H1 (cell line): ENCODE results near the gene TSPAN5. TPM values are rescaled to one million over a fixed set of nuclear protein-coding genes. Genes with fewer than 3 reads are reported as not detected.

ENCODE experiments used
- CTCF ChIA-PET: fragments of 300-600 bp; sonication (Branson Sonifier 250); formaldehyde crosslinking; loops from one replicate; lab custom pipeline; 2021; ENCODE audit not compliant: partially characterized antibody; lab: Charles Lee
- POLR2A ChIA-PET: fragments of 300-600 bp; sonication (Branson Sonifier 250); formaldehyde crosslinking; loops from one replicate; lab custom pipeline; 2021; ENCODE audit warnings: inconsistent platforms; ENCODE audit not compliant: partially characterized antibody; lab: Charles Lee
- DNase-seq, 2 experiments: peaks; one replicate each; pipeline versions ENCODE4 v3.0.0 to v3.0.0-alpha.2; 2010 to 2022; ENCODE audit warnings: low spot score in 2 of 2, low read depth in 1 of 2, mixed read lengths in 1 of 2
- FAIRE-seq: peaks from 2 replicates; lab custom pipeline; 2011; peaks lifted over from hg19 to GRCh38; lab: Jason Lieb, UNC
- H2AFZ ChIP-seq: 2 replicates; pipeline ENCODE4 v1.8.1; 2012; ENCODE audit warnings: low read length, inconsistent platforms
- H2AK5ac ChIP-seq: 2 replicates; pipeline ENCODE4 v1.6.1; 2013; ENCODE audit warnings: low read depth, low read length
- H2BK120ac ChIP-seq: replicated peaks from 2 replicates; pipeline ENCODE3; 2013; ENCODE audit warnings: low read depth, low read length, inconsistent platforms
- H2BK12ac ChIP-seq: 2 replicates; pipeline ENCODE4 v1.6.1; 2013; ENCODE audit warnings: low read depth, low read length
- H2BK15ac ChIP-seq: 2 replicates; pipeline ENCODE4 v1.6.1; 2013; ENCODE audit warnings: low read length
- H2BK20ac ChIP-seq: 2 replicates; pipeline ENCODE4 v1.6.1; 2013; ENCODE audit warnings: low read length
- H2BK5ac ChIP-seq: 2 replicates; pipeline ENCODE4 v1.6.1; 2013; ENCODE audit warnings: low read depth, low read length
- H3K14ac ChIP-seq: 2 replicates; pipeline ENCODE4 v1.6.1; 2013; ENCODE audit warnings: inconsistent platforms; ENCODE audit not compliant: insufficient read length
- H3K18ac ChIP-seq: 2 replicates; pipeline ENCODE4 v1.6.1; 2013; ENCODE audit warnings: low read length; ENCODE audit errors: extremely low read depth
- H3K23ac ChIP-seq: 2 replicates; pipeline ENCODE4 v1.6.1; 2013; ENCODE audit warnings: inconsistent platforms; ENCODE audit not compliant: insufficient read length
- H3K23me2 ChIP-seq: 2 replicates; pipeline ENCODE4 v1.6.1; 2013; ENCODE audit warnings: low read depth, low read length
- H3K27ac ChIP-seq: 2 replicates; pipeline ENCODE4 v1.6.1; 2011; ENCODE audit warnings: low read depth, low read length, inconsistent platforms
- H3K27me3 ChIP-seq, 4 experiments: replicated peaks in 1 of 4; 1 replicate in 1 of 4; 2 replicates in 3 of 4; pipeline versions ENCODE4 v1.6.1 to v1.8.1; 2011 to 2013; ENCODE audit warnings: low read length in 3 of 4, mild to moderate bottlenecking in 3 of 4, inconsistent platforms in 2 of 4, mixed read lengths in 2 of 4, moderate library complexity in 1 of 4; ENCODE audit not compliant: control insufficient read depth in 3 of 4, insufficient read depth in 3 of 4; ENCODE audit errors: extremely low read depth in 1 of 4
- H3K36me3 ChIP-seq, 4 experiments: 2 replicates each; pipeline versions ENCODE4 v1.6.1 to v1.8.1; 2011 to 2013; ENCODE audit warnings: mild to moderate bottlenecking in 4 of 4, low read length in 3 of 4, moderate library complexity in 2 of 4, control low read depth in 1 of 4, inconsistent platforms in 1 of 4; ENCODE audit not compliant: insufficient read depth in 4 of 4, control insufficient read depth in 2 of 4
- H3K4ac ChIP-seq: replicated peaks from 2 replicates; pipeline ENCODE3; 2013; ENCODE audit warnings: low read length, low read depth, mixed read lengths, inconsistent platforms; ENCODE audit not compliant: insufficient read length
- H3K4me1 ChIP-seq, 4 experiments: replicated peaks in 1 of 4; 1 replicate in 1 of 4; 2 replicates in 3 of 4; pipeline versions ENCODE4 v1.6.1 to v1.8.1; 2011 to 2013; ENCODE audit warnings: low read length in 3 of 4, inconsistent platforms in 2 of 4, mixed read lengths in 1 of 4; ENCODE audit not compliant: insufficient read depth in 4 of 4, control insufficient read depth in 3 of 4
- H3K4me2 ChIP-seq, 2 experiments: 2 replicates each; pipeline versions ENCODE4 v1.6.1 to v1.8.1; 2011 to 2013; ENCODE audit warnings: low read depth in 2 of 2, low read length in 2 of 2, control low read depth in 1 of 2, inconsistent platforms in 1 of 2, mild to moderate bottlenecking in 1 of 2; ENCODE audit not compliant: insufficient read depth in 1 of 2
- H3K4me3 ChIP-seq, 4 experiments: fragments of 200-600, 300-600 bp in 1 of 4; sonication (generic), shearing (Covaris generic), sonication (Bioruptor Twin) in 1 of 4; 2 replicates each; pipeline versions ENCODE4 v1.5.1 to v1.8.1; 2011 to 2016; ENCODE audit warnings: low read length in 4 of 4, low read depth in 3 of 4, control low read depth in 2 of 4, inconsistent platforms in 2 of 4, mild to moderate bottlenecking in 2 of 4, mixed read lengths in 1 of 4, moderate library complexity in 1 of 4; ENCODE audit not compliant: insufficient read depth in 2 of 4; ENCODE audit errors: extremely low read depth in 1 of 4
- H3K56ac ChIP-seq: replicated peaks from 2 replicates; pipeline ENCODE3; 2013; ENCODE audit warnings: low read depth, mild to moderate bottlenecking, mixed read lengths, low read length, inconsistent platforms; ENCODE audit not compliant: insufficient read length
- H3K79me1 ChIP-seq: 2 replicates; pipeline ENCODE4 v1.6.1; 2013; ENCODE audit warnings: low read depth, low read length, control low read depth
- H3K79me2 ChIP-seq, 2 experiments: 2 replicates each; pipeline versions ENCODE4 v1.6.1 to v1.8.1; 2012 to 2013; ENCODE audit warnings: low read length in 2 of 2, mild to moderate bottlenecking in 2 of 2, inconsistent platforms in 1 of 2; ENCODE audit not compliant: insufficient read depth in 2 of 2, control insufficient read depth in 1 of 2
- H3K9ac ChIP-seq, 4 experiments: replicated peaks in 1 of 4; 1 replicate in 1 of 4; 2 replicates in 3 of 4; pipeline versions ENCODE4 v1.6.1 to v1.8.1; 2011 to 2013; ENCODE audit warnings: low read depth in 3 of 4, low read length in 3 of 4, control low read depth in 2 of 4, mild to moderate bottlenecking in 2 of 4, moderate library complexity in 2 of 4, inconsistent platforms in 1 of 4; ENCODE audit errors: extremely low read depth in 1 of 4
- H3K9me3 ChIP-seq, 2 experiments: 2 replicates each; pipeline versions ENCODE4 v1.6.1 to v1.8.1; 2012 to 2013; ENCODE audit warnings: mild to moderate bottlenecking in 2 of 2, moderate library complexity in 2 of 2, control low read depth in 1 of 2, inconsistent platforms in 1 of 2, low read depth in 1 of 2, low read length in 1 of 2, mixed read lengths in 1 of 2; ENCODE audit not compliant: insufficient read depth in 2 of 2
- H4K20me1 ChIP-seq, 2 experiments: replicated peaks in 1 of 2; 2 replicates each; pipeline versions ENCODE3 to v1.8.1; 2011 to 2013; ENCODE audit warnings: inconsistent platforms in 2 of 2, low read length in 2 of 2, mild to moderate bottlenecking in 1 of 2; ENCODE audit not compliant: insufficient read depth in 2 of 2, control insufficient read depth in 1 of 2
- H4K5ac ChIP-seq: 2 replicates; pipeline ENCODE4 v1.6.1; 2013; ENCODE audit warnings: low read length, low read depth, mixed read lengths, inconsistent platforms; ENCODE audit not compliant: insufficient read length
- H4K8ac ChIP-seq: 2 replicates; pipeline ENCODE4 v1.8.0; 2013; ENCODE audit warnings: mild to moderate bottlenecking, moderate library complexity, low read length, inconsistent platforms; ENCODE audit not compliant: insufficient read depth; ENCODE audit errors: extremely low read depth
- H4K91ac ChIP-seq: replicated peaks from 2 replicates; pipeline ENCODE3; 2013; ENCODE audit warnings: low read length, mixed read lengths, inconsistent platforms; ENCODE audit not compliant: insufficient read length
- CEBPB ChIP-seq: IDR thresholded peaks from 2 replicates; pipeline ENCODE4 v1.6.1; 2012; ENCODE audit warnings: low read depth, low read length
- CHD2 ChIP-seq: IDR thresholded peaks from 2 replicates; pipeline ENCODE4 v1.6.1; 2012; ENCODE audit warnings: low read length, improper control_type of control experiment
- MAFK ChIP-seq: IDR thresholded peaks from 2 replicates; pipeline ENCODE4 v1.6.1; 2012; ENCODE audit warnings: low read depth, mild to moderate bottlenecking, improper control_type of control experiment, low read length
- POLR2A ChIP-seq, 2 experiments: IDR thresholded peaks; 1 replicate in 1 of 2; 2 replicates in 1 of 2; pipeline ENCODE4 v1.6.1; 2011; ENCODE audit warnings: low read depth in 2 of 2, low read length in 2 of 2, mild to moderate bottlenecking in 2 of 2; ENCODE audit errors: control extremely low read depth in 1 of 2
- RBBP5 ChIP-seq: IDR thresholded peaks from 2 replicates; pipeline ENCODE4 v1.7.1; 2012; ENCODE audit warnings: low read depth, mild to moderate bottlenecking, inconsistent platforms, low read length, moderate library complexity, borderline replicate concordance
- RNF2 ChIP-seq: fragments of 200-900, 300-1000 bp; sonication (generic); IDR thresholded peaks from 2 replicates; pipeline ENCODE4 v1.7.1; 2016; ENCODE audit warnings: borderline replicate concordance, low read depth, mild to moderate bottlenecking, antibody characterized with exemption, low read length; ENCODE audit not compliant: poor library complexity, severe bottlenecking; ENCODE audit errors: missing control alignments
- SP4 ChIP-seq: IDR thresholded peaks from 2 replicates; pipeline ENCODE4 v1.6.1; 2012; ENCODE audit warnings: low read length, inconsistent platforms
- SUZ12 ChIP-seq: fragments of 200-600 bp; sonication (generic); IDR thresholded peaks from 2 replicates; pipeline ENCODE4 v1.6.1; 2012; ENCODE audit warnings: mild to moderate bottlenecking, inconsistent platforms, low read length, moderate library complexity, mixed read lengths
- TAF1 ChIP-seq: IDR thresholded peaks from 2 replicates; pipeline ENCODE4 v1.6.1; 2011; ENCODE audit warnings: mild to moderate bottlenecking, low read depth, low read length
- TAF7 ChIP-seq: optimal IDR thresholded peaks from 2 replicates; pipeline ENCODE3; 2011; ENCODE audit warnings: low read depth, mild to moderate bottlenecking, inconsistent platforms, low read length, moderate library complexity, borderline replicate concordance
- WGBS, 2 experiments: shearing (Covaris generic) in 1 of 2; methylation state at CpG; one replicate each; pipeline versions ENCODE4 v1.1.6 to v1.1.7; 2013 to 2015; ENCODE audit warnings: low lambda C conversion rate in 2 of 2, mixed read lengths in 2 of 2, inconsistent platforms in 1 of 2, low coverage in 1 of 2, missing lambda C conversion rate in 1 of 2; ENCODE audit not compliant: insufficient replicate concordance in 2 of 2, insufficient coverage in 1 of 2, insufficient read length in 1 of 2; ENCODE audit errors: extremely low coverage in 1 of 2, missing lambda C conversion rate in 1 of 2; 5-methylcytosine and 5-hydroxymethylcytosine counted together
- polyA plus RNA-seq, 7 experiments: library from polyadenylated mRNA; depleted of rRNA in 3 of 7; stranded (reverse) in 5 of 7; unstranded in 2 of 7; fragments of >200 nt in 5 of 7; fragments of 200-250 nt in 2 of 7; gene quantifications; 1 replicate in 5 of 7; 2 replicates in 1 of 7; 4 replicates in 1 of 7; pipeline versions ENCODE4 v1.2.1 to v1.2.3, GENCODE V29; 2011 to 2013; ENCODE audit warnings: missing spikeins in 2 of 7, mixed read lengths in 2 of 7
- total RNA-seq: library from RNA; stranded (reverse); fragmentation: NEBNext Ultra II Directional; extraction: Animal tissue kit (Norgen Biotek cat#: 25700); gene quantifications from 2 replicates; pipeline ENCODE4 v1.2.1, GENCODE V29; 2021

TSPAN5 gene
- total and polyA plus RNA-seq, 2 of the 8 experiments (the other 6 are each of a cell fraction or from before 2014, with no cell fraction given), result 17.6 to 21.2 TPM

DNA sequence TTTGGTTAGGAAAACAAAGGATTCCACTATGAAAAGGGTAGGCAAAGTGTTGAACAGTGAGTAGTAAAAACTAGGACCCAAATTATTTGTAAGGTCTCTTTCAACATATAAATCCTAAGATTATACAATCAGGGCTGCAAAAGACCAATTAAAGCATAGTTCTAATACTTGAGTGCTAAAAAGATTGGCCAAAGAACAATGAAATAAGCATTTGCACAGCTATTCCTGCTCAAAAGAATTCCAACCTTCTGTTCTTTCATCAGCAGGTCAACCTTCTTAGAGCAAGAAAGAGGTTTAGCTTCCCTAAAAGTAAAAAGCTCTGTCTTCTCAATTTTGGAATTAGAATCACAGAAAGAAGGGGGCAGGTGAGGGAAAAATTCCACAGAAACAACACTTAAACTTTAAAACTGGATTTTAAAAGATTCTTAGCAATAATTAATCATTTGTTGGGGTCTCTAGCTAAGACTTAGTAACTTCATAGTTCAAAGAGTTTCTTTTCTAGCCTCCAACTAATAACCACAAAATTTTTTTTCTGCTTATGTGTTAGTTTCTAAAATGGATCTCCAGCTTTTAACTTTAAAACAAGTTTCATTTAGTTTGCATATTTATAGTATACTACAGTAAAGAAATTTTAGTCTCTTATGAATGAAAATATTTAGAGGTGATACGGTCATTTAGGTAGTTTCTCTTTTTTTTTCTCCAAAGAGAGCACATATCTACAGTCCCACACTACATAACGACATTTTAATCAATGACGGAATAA lies 16.3 kb downstream of the TSPAN5 start:
- peaks cover 0 to 46% of the 10 kb centered on the region in 2 experiments; a peak in 2 of 4 replicates for H3K79me2 ChIP-seq
- H3K9me3 ChIP-seq, result no peaks in the 10 kb centered on the region
- no peak for TF ChIP-seq MAFK
- TF ChIP-seq SP4, result no peak
- no peak for TF ChIP-seq CEBPB
- no peak for TF ChIP-seq CHD2
- no peak for TF ChIP-seq TAF7
- no peak for TF ChIP-seq RNF2
- TF ChIP-seq POLR2A (IDR thresholded peaks at IDR 0.05; ENCODE audit: control extremely low read depth in 1 of 2, low read depth in 2 of 2, low read length in 2 of 2), result no peak
- no peak for TF ChIP-seq TAF1
- TF ChIP-seq SUZ12, result no peak
- TF ChIP-seq RBBP5, result no peak
- TF ChIP-seq, all 59 proteins: peak for 0
- Histone ChIP-seq H3K4me1 (peaks cover 0 to 4% (median 0%) of the 10 kb centered on the region in 4 experiments; a peak in 2 of 7 replicates), H3K18ac (no peak overlapping the region), H2BK5ac (no peak overlapping the region), H3K4me2 (no peak overlapping the region), H3K4ac (no peak overlapping the region), H4K20me1 (no peaks in the 10 kb centered on the region), H2BK12ac (no peak overlapping the region), H3K23me2 (no peaks in the 10 kb centered on the region), H3K9ac (no peak overlapping the region), H3K36me3 (0 out of 8 replicates have a peak, but pooled peaks cover 0 to 3% (median 0%) of the 10 kb centered on the region in 4 experiments), H3K56ac (no peak overlapping the region), H2AK5ac (no peak overlapping the region), H3K14ac (no peak overlapping the region), H3K27ac (no peak overlapping the region), H4K8ac (no peak overlapping the region), H3K27me3 (no peaks in the 10 kb centered on the region), H4K91ac (no peak overlapping the region), H2AFZ (no peak overlapping the region), H2BK120ac (no peak overlapping the region), H4K5ac (no peak overlapping the region), H3K4me3 (no peak overlapping the region), H2BK15ac (no peak overlapping the region), H3K23ac (no peak overlapping the region), H3K79me1 (peaks cover under 1% of the 10 kb centered on the region), H2BK20ac (no peak overlapping the region)
- POLR2A ChIA-PET, result interaction anchor here (1.0 to 1.5 kb wide), 2 partner anchors 16 to 17 kb away, joined by 4 to 7 read pairs; partner anchors contain the start of gene TSPAN5
- CTCF ChIA-PET, result interaction anchor here (0.6 to 3.3 kb wide), 6 partner anchors 9 to 174 kb away, joined by 3 to 13 read pairs (median 3); no protein-coding TSS in a partner anchor
- DNase-seq, result no peak
- 92% methylated on average over 3 of the region's 3 CpGs; no CpG with 5 or more reads in 1 of the 2 experiments for WGBS, 2 experiments
- no peak for FAIRE-seq
